NCI-H748 (cell line): ENCODE results near the gene GGT5.
"Not testable (repeated sequence)": the region's sequence is repeated elsewhere in the genome, so short reads cannot be mapped to it uniquely, and the experiment has no call there.

ENCODE experiments used
- DNase-seq: peaks from one replicate; lab custom pipeline; 2025; ENCODE audit not compliant: unreplicated experiment; lab: John Stamatoyannopoulos, UW

GGT5 gene

DNA sequence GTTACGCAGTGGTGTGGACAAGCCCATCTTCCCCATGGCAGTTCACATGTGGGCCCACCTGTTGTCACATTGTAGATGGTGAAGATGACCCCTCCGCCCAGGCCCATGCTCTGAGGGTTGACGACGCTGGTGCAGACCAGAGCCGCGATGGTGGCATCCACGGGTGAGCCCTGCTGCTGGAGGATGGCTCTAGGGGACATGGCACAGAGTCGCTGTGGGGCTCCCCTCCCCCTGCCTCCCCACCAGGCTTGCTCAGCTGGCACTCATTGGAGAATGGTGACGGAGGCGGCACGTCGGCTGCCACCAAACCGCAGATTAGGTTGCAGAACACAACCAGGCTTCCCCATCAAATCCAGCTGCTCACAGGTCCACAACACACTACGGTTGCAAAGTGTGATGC lies 11.1 kb downstream of the GGT5 start:
- no peak for DNase-seq

GRCh38 chr22:24233235-24233634 lies 11.6 kb downstream of the GGT5 start:
- no peak for DNase-seq

DNA sequence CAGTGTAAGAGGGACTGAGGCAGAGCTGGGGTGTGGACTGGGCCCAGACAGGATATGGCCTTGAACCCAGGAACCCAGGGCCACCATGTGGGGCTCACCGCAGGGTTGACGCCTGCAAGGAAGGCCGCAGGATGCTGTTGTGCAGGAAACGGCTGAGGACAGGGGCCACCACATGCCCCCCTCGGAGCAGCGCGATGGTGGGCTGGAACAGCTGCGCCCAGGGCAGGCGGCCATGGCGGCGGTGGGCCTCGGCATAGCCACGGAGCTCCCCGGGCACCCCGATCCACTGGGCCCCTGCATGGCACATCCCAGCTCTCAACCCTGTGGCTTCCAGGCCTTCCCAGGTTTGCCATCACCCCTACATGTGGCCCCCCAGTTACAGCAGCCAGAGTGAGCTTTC lies 12.2 kb downstream of the GGT5 start:
- no peak for DNase-seq

DNA sequence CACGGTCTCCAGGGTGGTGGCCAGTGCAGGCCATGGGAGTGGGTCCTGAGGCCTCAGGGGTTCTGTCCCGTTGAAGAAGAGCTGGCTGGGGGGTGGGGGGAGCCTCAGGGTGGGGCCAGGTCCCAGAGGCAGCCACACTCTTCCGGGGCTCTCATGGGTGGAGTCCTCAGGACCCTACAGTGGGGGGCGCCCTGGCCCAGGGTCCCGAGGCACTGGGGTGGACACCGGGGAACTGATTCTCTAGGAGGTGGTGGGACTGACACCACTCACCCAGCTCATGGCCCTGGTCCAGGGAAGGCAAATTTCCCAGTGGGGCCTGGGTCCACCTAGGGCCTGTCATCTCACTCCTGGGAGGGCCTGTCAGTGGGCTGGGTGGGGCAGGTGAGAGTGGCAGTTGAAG lies 12.8 kb downstream of the GGT5 start:
- no peak for DNase-seq

GRCh38 chr22:24231706-24232105 lies 13.2 kb downstream of the GGT5 start:
- no peak for DNase-seq

- DNase-seq, result no peak
Observed at GRCh38 chr22:24230911-24231656, 13.8 kb downstream of the GGT5 start.

GRCh38 chr22:24225951-24226350 lies 18.9 kb downstream of the GGT5 start:
- DNase-seq, result no peak

- DNase-seq, result no peak
Observed at GRCh38 chr22:24225044-24225601, 19.8 kb downstream of the GGT5 start.

GRCh38 chr22:24224468-24224867 lies 20.4 kb downstream of the GGT5 start:
- DNase-seq, result no peak

- DNase-seq, result no peak
Observed at GRCh38 chr22:24219750-24220149, 25.1 kb downstream of the GGT5 start.

- DNase-seq, result no peak
Observed at GRCh38 chr22:24217384-24217783, 27.5 kb downstream of the GGT5 start.

DNA sequence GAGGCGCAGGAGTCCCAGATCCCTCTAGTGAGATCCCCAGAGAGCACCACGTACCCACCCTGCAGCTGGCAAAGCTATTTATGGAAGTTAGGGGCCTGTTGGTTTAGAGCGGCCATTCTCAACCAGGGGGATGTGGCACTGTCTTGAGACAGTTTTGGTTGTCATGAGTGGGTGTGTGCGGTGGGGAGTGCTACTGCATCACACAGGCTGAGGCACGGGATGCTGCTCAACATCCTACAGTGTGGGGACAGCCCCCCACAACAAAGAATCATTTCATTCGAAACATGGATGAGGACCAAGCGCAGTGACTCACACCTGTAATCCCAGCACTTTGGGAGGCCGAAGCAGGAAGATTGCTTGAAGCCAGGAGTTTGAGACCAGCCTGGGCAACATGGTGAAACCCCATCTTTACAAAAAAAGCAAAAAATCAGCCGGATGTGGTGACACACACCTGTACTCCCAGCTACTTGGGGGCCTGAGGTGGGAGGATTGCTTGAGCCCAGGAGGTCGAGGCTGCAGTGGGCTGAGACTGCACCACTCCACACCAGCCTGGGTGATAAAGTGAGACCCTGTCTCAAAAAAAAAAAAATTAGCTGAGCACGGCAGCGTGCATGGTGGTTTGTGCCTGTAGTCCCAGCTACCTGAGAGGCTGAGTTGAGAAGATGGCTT lies 28.2 kb downstream of the GGT5 start:
- DNase-seq, result no peak

- no peak for DNase-seq
Observed at GRCh38 chr22:24214467-24215285, 30.2 kb downstream of the GGT5 start.

GRCh38 chr22:24213111-24213510 lies 31.8 kb downstream of the GGT5 start:
- DNase-seq, result not testable (repeated sequence)

GRCh38 chr22:24211716-24212115 lies 33.2 kb downstream of the GGT5 start:
- DNase-seq, result not testable (repeated sequence)

GRCh38 chr22:24210409-24210808 lies 34.5 kb downstream of the GGT5 start:
- DNase-seq, result not testable (repeated sequence)

- DNase-seq, result no peak
Observed at GRCh38 chr22:24209687-24210086, 35.2 kb downstream of the GGT5 start.

DNA sequence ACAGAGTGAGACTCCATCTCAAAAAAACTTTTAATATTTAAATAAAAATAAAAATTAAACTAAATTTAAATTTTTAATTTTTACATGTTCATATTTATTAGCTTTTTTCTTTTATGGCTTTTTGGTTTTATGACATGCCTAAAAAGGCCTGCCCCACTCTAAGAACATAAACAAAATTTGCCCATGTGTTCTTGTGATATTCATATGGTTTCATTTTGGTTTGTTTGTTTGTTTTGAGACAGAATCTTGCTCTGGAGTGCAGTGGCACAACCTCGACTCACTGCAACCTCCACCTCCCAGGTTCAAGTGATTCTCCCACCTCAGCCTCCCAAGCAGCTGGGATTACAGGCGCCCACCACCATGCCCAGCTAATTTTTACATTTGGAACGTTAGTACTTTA lies 35.9 kb downstream of the GGT5 start:
- no peak for DNase-seq

DNA sequence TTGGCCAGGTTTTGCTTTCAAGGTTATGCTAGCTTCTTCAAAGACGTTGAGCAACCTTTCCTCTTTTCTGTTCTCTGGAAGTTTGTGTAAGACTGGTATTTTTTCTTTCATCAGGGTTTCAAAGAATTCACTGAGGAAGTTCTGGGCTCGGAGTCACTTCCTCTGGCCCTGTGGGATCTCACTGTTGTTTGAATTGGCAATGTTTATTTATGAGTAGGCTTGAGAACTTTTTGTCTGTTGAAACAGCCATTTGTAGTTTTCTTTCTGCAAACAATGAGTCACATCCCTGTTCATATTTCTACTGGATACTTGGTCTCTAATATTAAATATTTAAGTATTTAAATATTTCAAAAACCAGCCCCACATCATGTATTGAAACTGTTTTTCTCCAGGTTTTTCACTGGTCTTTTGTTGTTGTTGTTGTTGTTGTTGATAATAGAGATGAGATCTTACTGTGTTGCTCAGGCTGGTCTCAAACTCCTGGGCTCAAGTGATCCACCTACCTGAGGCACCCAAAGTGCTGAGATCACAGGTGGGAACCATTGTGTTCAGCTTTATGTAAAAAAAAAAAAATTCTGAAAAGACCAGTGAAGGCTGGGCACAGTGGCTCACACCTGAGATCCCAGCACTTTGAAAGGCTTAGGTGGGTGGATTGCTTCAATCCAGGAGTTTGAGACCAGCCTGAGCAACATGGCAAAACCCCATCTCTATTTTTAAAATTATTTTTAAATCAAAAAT lies 36.7 kb downstream of the GGT5 start:
- DNase-seq, result no peak

DNA sequence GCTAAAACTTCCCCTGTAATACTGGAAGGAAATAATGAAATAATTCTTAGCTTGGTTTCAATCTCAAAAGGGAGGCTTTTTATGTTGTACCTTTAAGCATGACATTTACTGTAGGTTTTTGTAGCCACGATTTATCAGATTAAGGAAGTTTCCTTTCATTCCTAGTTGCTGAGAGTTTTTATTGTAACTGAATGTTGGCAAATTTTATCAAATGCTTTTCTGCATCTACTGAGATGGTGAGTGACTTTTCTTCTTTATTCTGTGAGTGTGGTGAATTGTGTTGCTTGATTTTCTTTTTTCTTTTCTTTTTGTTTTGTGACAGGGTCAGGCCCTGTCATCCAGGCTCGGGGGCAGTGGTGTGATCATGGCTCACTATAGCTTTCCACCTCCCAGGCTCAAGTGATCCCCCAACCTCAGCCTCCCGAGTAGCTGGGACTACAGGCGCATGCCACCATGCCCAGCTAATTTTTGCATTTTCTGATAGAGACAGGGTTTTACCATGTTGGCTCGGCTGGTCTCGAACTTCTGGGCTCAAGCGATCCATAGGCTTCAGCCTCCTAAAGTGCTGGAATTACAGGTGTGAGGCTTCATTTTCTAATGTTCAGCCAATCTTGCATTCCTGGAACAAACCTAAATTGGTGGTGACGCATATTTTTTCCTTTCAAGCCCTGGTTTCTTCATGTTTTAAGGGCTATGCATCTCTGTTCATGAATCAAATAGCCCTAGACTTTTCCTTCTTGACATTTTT lies 37.4 kb downstream of the GGT5 start:
- DNase-seq, result no peak
